SJCRH30 (cell line): ENCODE measurements around the gene POLN. TPM values are rescaled to one million over a fixed set of nuclear protein-coding genes. Genes with fewer than 3 reads are reported as not detected.

Experiments used
- DNase-seq, 2 experiments: peaks; one replicate each; pipeline ENCODE4 v3.0.0-alpha.2; 2015 to 2020
- H3K27ac ChIP-seq: fragments of 250-450 bp; sonication (Bioruptor Pico); 2 replicates; pipeline ENCODE4 v1.5.1; 2020; ENCODE audit warnings: mild to moderate bottlenecking, moderate library complexity
- H3K27me3 ChIP-seq: fragments of 250-450 bp; sonication (Bioruptor Pico); 2 replicates; pipeline ENCODE4 v1.5.1; 2020; ENCODE audit warnings: mild to moderate bottlenecking, moderate library complexity
- H3K36me3 ChIP-seq: fragments of 250-450 bp; sonication (Bioruptor Pico); 2 replicates; pipeline ENCODE4 v1.5.1; 2020; ENCODE audit warnings: mild to moderate bottlenecking, moderate library complexity
- H3K4me1 ChIP-seq: fragments of 250-450 bp; sonication (Bioruptor Pico); 2 replicates; pipeline ENCODE4 v1.5.1; 2020; ENCODE audit warnings: mild to moderate bottlenecking, moderate library complexity
- H3K4me3 ChIP-seq: fragments of 250-450 bp; sonication (Bioruptor Pico); 2 replicates; pipeline ENCODE4 v1.5.1; 2020; ENCODE audit warnings: mild to moderate bottlenecking, moderate library complexity
- H3K9me3 ChIP-seq: fragments of 250-450 bp; sonication (Bioruptor Pico); replicated peaks from 2 replicates; pipeline ENCODE4 v1.5.1; 2020; ENCODE audit warnings: mild to moderate bottlenecking, moderate library complexity
- total RNA-seq: library from RNA; depleted of rRNA; stranded (reverse); fragments of >200 nt; shearing (Covaris generic); gene quantifications from 2 replicates; pipeline ENCODE4 v1.2.3, GENCODE V29; 2014

POLN gene
- total RNA-seq, 1 experiment from 2014 or later: 1.4 TPM

GRCh38 chr4:2102045-2102883 is 139.7 kb downstream of the POLN start:
- Histone ChIP-seq H3K36me3 (no peaks in the 10 kb centered on the region), H3K27ac (peak overlapping the region; percentile 68; the same call in 1 of the 2 replicates), H3K27me3 (no peaks in the 10 kb centered on the region), H3K4me3 (no peak overlapping the region), H3K4me1 (peaks cover 16% of the 10 kb centered on the region), H3K9me3 (peaks cover 11% of the 10 kb centered on the region)
- no peak for DNase-seq

- peak overlapping the region; percentile 68 for H3K27ac ChIP-seq
- H3K4me3 ChIP-seq: no peak overlapping the region
- DNase-seq: peak; percentile 85 to 90
- H3K4me1 ChIP-seq: peaks cover 16% of the 10 kb centered on the region
- H3K9me3 ChIP-seq: peaks cover 15% of the 10 kb centered on the region
- H3K36me3 ChIP-seq: no peaks in the 10 kb centered on the region
- H3K27me3 ChIP-seq: no peaks in the 10 kb centered on the region
Measured at GRCh38 chr4:2101346-2102044, 140.4 kb downstream of the POLN start.

- DNase-seq: no peak
- no peak overlapping the region for H3K4me3 ChIP-seq
- peaks cover 29% of the 10 kb centered on the region for H3K4me1 ChIP-seq
- peaks cover 6% of the 10 kb centered on the region; the same call in 1 of the 2 replicates for H3K9me3 ChIP-seq
- H3K27me3 ChIP-seq: no peaks in the 10 kb centered on the region
- peak overlapping the region; percentile 43 for H3K27ac ChIP-seq
- H3K36me3 ChIP-seq: no peaks in the 10 kb centered on the region
Measured at GRCh38 chr4:2096073-2096609, 145.8 kb downstream of the POLN start.

- Histone ChIP-seq H3K27me3 (no peaks in the 10 kb centered on the region), H3K36me3 (no peaks in the 10 kb centered on the region), H3K9me3 (peaks cover 6% of the 10 kb centered on the region; the same call in 1 of the 2 replicates), H3K4me1 (peaks cover 24% of the 10 kb centered on the region), H3K27ac (peak overlapping the region; percentile 33), H3K4me3 (no peak overlapping the region)
- peak; percentile 56 to 78 for DNase-seq
Measured at GRCh38 chr4:2095236-2096072, 146.5 kb downstream of the POLN start.

- H3K27me3 ChIP-seq: peaks cover 3% of the 10 kb centered on the region; the same call in 1 of the 2 replicates
- H3K4me3 ChIP-seq: no peak overlapping the region
- no peak overlapping the region for H3K27ac ChIP-seq
- DNase-seq: no peak
- H3K4me1 ChIP-seq: peaks cover 23% of the 10 kb centered on the region
- no peaks in the 10 kb centered on the region for H3K36me3 ChIP-seq
- peaks cover 6% of the 10 kb centered on the region; the same call in 1 of the 2 replicates for H3K9me3 ChIP-seq
Measured at GRCh38 chr4:2094545-2094944, 147.4 kb downstream of the POLN start.

GRCh38 chr4:2093265-2093664 is 148.7 kb downstream of the POLN start:
- Histone ChIP-seq H3K36me3 (no peaks in the 10 kb centered on the region), H3K27ac (no peak overlapping the region), H3K4me3 (no peak overlapping the region), H3K9me3 (peaks cover 6% of the 10 kb centered on the region; the same call in 1 of the 2 replicates), H3K27me3 (peaks cover 3% of the 10 kb centered on the region; the same call in 1 of the 2 replicates), H3K4me1 (peaks cover 23% of the 10 kb centered on the region)
- DNase-seq: no peak

- no peak overlapping the region for H3K27ac ChIP-seq
- no peaks in the 10 kb centered on the region for H3K36me3 ChIP-seq
- DNase-seq: peak in 1 of 2 experiments; percentile 46
- no peak overlapping the region for H3K4me3 ChIP-seq
- H3K9me3 ChIP-seq: peaks cover 6% of the 10 kb centered on the region; the same call in 1 of the 2 replicates
- H3K4me1 ChIP-seq: peaks cover 23% of the 10 kb centered on the region
- H3K27me3 ChIP-seq: peaks cover 3% of the 10 kb centered on the region; the same call in 1 of the 2 replicates
Measured at GRCh38 chr4:2092669-2093053, 149.3 kb downstream of the POLN start.

- Histone ChIP-seq H3K4me3 (no peak overlapping the region), H3K27ac (no peak overlapping the region), H3K36me3 (no peaks in the 10 kb centered on the region), H3K27me3 (peaks cover 3% of the 10 kb centered on the region; the same call in 1 of the 2 replicates), H3K9me3 (peaks cover 10% of the 10 kb centered on the region; the same call in 1 of the 2 replicates), H3K4me1 (peaks cover 23% of the 10 kb centered on the region)
- DNase-seq: peak in 1 of 2 experiments; percentile 40
Measured at GRCh38 chr4:2091990-2092668, 149.8 kb downstream of the POLN start.

- peaks cover 17% of the 10 kb centered on the region for H3K4me1 ChIP-seq
- no peaks in the 10 kb centered on the region for H3K36me3 ChIP-seq
- no peak overlapping the region for H3K27ac ChIP-seq
- DNase-seq: no peak
- peaks cover 3% of the 10 kb centered on the region for H3K27me3 ChIP-seq
- H3K9me3 ChIP-seq: 0 out of 2 replicates have a peak, but pooled peaks cover 4% of the 10 kb centered on the region
- H3K4me3 ChIP-seq: no peak overlapping the region
Measured at GRCh38 chr4:2090642-2091041, 151.3 kb downstream of the POLN start.

- Histone ChIP-seq H3K36me3 (no peaks in the 10 kb centered on the region), H3K27ac (no peak overlapping the region), H3K9me3 (0 out of 2 replicates have a peak, but pooled peaks cover 4% of the 10 kb centered on the region), H3K27me3 (peaks cover 8% of the 10 kb centered on the region), H3K4me3 (no peak overlapping the region), H3K4me1 (peaks cover 12% of the 10 kb centered on the region)
- no peak for DNase-seq
Measured at GRCh38 chr4:2089222-2089621, 152.7 kb downstream of the POLN start.

GRCh38 chr4:2087170-2087569 is 154.8 kb downstream of the POLN start:
- H3K27ac ChIP-seq: no peak overlapping the region
- H3K36me3 ChIP-seq: no peaks in the 10 kb centered on the region
- no peak overlapping the region for H3K4me3 ChIP-seq
- peaks cover 8% of the 10 kb centered on the region for H3K27me3 ChIP-seq
- 0 out of 2 replicates have a peak, but pooled peaks cover 4% of the 10 kb centered on the region for H3K9me3 ChIP-seq
- peaks cover 6% of the 10 kb centered on the region; the same call in 1 of the 2 replicates for H3K4me1 ChIP-seq
- no peak for DNase-seq

GRCh38 chr4:2085496-2085901 is 156.4 kb downstream of the POLN start:
- H3K27ac ChIP-seq: no peak overlapping the region
- peaks cover 8% of the 10 kb centered on the region for H3K27me3 ChIP-seq
- no peak for DNase-seq
- H3K9me3 ChIP-seq: 0 out of 2 replicates have a peak, but pooled peaks cover 4% of the 10 kb centered on the region
- H3K4me1 ChIP-seq: no peaks in the 10 kb centered on the region
- no peak overlapping the region for H3K4me3 ChIP-seq
- no peaks in the 10 kb centered on the region for H3K36me3 ChIP-seq

- peaks cover 5% of the 10 kb centered on the region for H3K27me3 ChIP-seq
- DNase-seq: no peak
- no peak overlapping the region for H3K27ac ChIP-seq
- H3K4me1 ChIP-seq: no peaks in the 10 kb centered on the region
- no peak overlapping the region for H3K4me3 ChIP-seq
- no peaks in the 10 kb centered on the region for H3K36me3 ChIP-seq
- H3K9me3 ChIP-seq: 0 out of 2 replicates have a peak, but pooled peaks cover 4% of the 10 kb centered on the region
Measured at GRCh38 chr4:2084316-2084715, 157.6 kb downstream of the POLN start.
